Measurements from ENCODE around the gene KCNS3.

DNA sequence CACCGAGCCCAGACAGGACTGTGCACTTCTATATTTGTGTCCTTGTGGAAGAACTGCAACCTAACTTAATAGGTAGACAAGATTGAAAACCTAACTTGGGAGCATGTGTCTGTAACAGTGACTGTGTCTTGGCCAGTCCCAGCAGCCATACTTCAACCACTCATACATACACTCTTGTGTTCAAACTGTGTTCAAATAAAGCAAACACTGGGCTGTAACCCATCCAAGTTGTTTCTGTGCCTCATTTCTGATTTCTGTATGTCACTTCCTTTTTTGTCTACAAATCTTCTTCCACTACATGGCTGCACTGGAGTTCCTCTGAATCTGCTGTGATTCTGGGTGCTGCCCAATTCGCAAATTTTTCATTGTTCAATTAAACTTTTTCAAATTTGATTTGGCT lies 31.2 kb upstream of the KCNS3 start:
- TF ChIP-seq FOXK2 (IDR thresholded peaks at IDR 0.05), result no peak
- no peak for TF ChIP-seq CTBP1 (IDR thresholded peaks at IDR 0.05; ENCODE audit: borderline replicate concordance)
- TF ChIP-seq SUZ12 (IDR thresholded peaks at IDR 0.05), result no peak
- no peak for TF ChIP-seq FOXA1 (IDR thresholded peaks at IDR 0.05)

Measured in HEK293T (cell line).